Tibial artery (tissue), 4 donors: ENCODE results near the gene CMA1.
"Not testable (repeated sequence)": the region's sequence is repeated elsewhere in the genome, so short reads cannot be mapped to it uniquely, and the experiment has no call there.

Experiments used
- DNase-seq, 2 donors: peaks; one replicate each; pipeline ENCODE4 v3.0.0-alpha.2; 2019
- H3K27ac ChIP-seq, 2 donors: fragments of 200-600 bp; sonication (generic) in 1 of 2; 1 replicate in 1 of 2; 2 replicates in 1 of 2; pipeline ENCODE4 v1.5.1; 2018 to 2019; ENCODE audit warnings: mild to moderate bottlenecking in 1 of 2
- H3K27me3 ChIP-seq, 2 donors: fragments of 200-600 bp; sonication (generic) in 1 of 2; one replicate each; pipeline versions ENCODE4 v1.5.1 to v1.6.0; 2016 to 2019
- H3K36me3 ChIP-seq, 3 donors: fragments of 200-600 bp; sonication (generic) in 2 of 3; one replicate each; pipeline ENCODE4 v1.5.1; 2016 to 2019; ENCODE audit warnings: mild to moderate bottlenecking in 2 of 3
- H3K4me1 ChIP-seq, 4 donors: fragments of 200-600 bp; sonication (generic) in 2 of 4; 1 replicate in 3 of 4; 2 replicates in 1 of 4; pipeline ENCODE4 v1.5.1; 2016 to 2019
- H3K4me3 ChIP-seq, 2 donors: fragments of 200-600 bp; sonication (generic) in 1 of 2; 1 replicate in 1 of 2; 2 replicates in 1 of 2; pipeline ENCODE4 v1.5.1; 2018 to 2019; ENCODE audit warnings: mild to moderate bottlenecking in 2 of 2
- H3K9me3 ChIP-seq, 3 donors: fragments of 200-600 bp; sonication (generic) in 1 of 3; one replicate each; pipeline ENCODE4 v1.5.1; 2016 to 2019
- CTCF ChIP-seq, 2 experiments: fragments of 200-600 bp in 1 of 2; fragments of 450-650 bp in 1 of 2; IDR thresholded peaks; one replicate each; pipeline ENCODE4 v1.5.1; 2017 to 2019; ENCODE audit warnings: antibody characterized with exemption in 2 of 2, mild to moderate bottlenecking in 1 of 2, moderate library complexity in 1 of 2
- intact Hi-C: fragments of 100-400 bp; cut with DNase I; formaldehyde crosslinking; loops from one replicate; pipeline ENCODE4 v1.15.0; 2023; ENCODE audit warnings: low total_unique reads

Gene CMA1

GRCh38 chr14:24508155-24508840 lies at the start of gene CMA1:
Gene CMA1, minus strand, starts transcription at chr14:24508265. Its CDS starts 30 bp downstream, at chr14:24508235.
- Histone ChIP-seq H3K9me3 (no peaks in the 10 kb centered on the region), H3K4me3 (no peak within 1 kb of the TSS), H3K27me3 (no peaks in the 10 kb centered on the region), H3K4me1 (no peaks in the 10 kb centered on the region), H3K27ac (no peak within 1 kb of the TSS), H3K36me3 (no peaks in the 10 kb centered on the region)
- no peak for TF ChIP-seq CTCF (IDR thresholded peaks at IDR 0.05)
- no peak for DNase-seq
- intact Hi-C loops = no loop called here

GRCh38 chr14:24556756-24557155 lies 48.7 kb upstream of the CMA1 start:
- Histone ChIP-seq H3K4me1 (no peaks in the 10 kb centered on the region), H3K27me3 (no peaks in the 10 kb centered on the region), H3K27ac (no peak overlapping the region), H3K36me3 (no peaks in the 10 kb centered on the region), H3K9me3 (peaks cover 0 to 4% (median 0%) of the 10 kb centered on the region in 3 donors), H3K4me3 (no peak overlapping the region)
- TF ChIP-seq CTCF (IDR thresholded peaks at IDR 0.05) = no peak
- intact Hi-C loops = no loop called here
- DNase-seq = no peak

GRCh38 chr14:24549064-24549463 lies 41.0 kb upstream of the CMA1 start:
- H3K36me3 ChIP-seq, intact Hi-C loops, H3K27me3 ChIP-seq, DNase-seq, H3K4me3 ChIP-seq, H3K4me1 ChIP-seq, H3K27ac ChIP-seq: not testable (repeated sequence)
- H3K9me3 ChIP-seq = peaks cover 0 to 11% (median 2%) of the 10 kb centered on the region in 3 donors

- no peak for DNase-seq
- intact Hi-C loops = no loop called here
- no peak for TF ChIP-seq CTCF (IDR thresholded peaks at IDR 0.05)
These were observed 34.4 kb upstream of the CMA1 start for GRCh38 chr14:24542346-24542936.

GRCh38 chr14:24535737-24536136 lies 27.7 kb upstream of the CMA1 start:
- intact Hi-C loops = no loop called here
- DNase-seq = no peak
- Histone ChIP-seq H3K27me3 (no peaks in the 10 kb centered on the region), H3K27ac (no peak overlapping the region), H3K36me3 (no peaks in the 10 kb centered on the region), H3K4me3 (no peak overlapping the region), H3K4me1 (no peaks in the 10 kb centered on the region), H3K9me3 (no peaks in the 10 kb centered on the region)
- no peak for TF ChIP-seq CTCF (IDR thresholded peaks at IDR 0.05)

More at GRCh38 chr14:24542346-24542936, 34.4 kb upstream of the CMA1 start:
- Histone ChIP-seq H3K27me3 (no peaks in the 10 kb centered on the region), H3K9me3 (peaks cover 0 to 1% (median 0%) of the 10 kb centered on the region in 3 donors), H3K27ac (no peak overlapping the region), H3K4me3 (no peak overlapping the region), H3K4me1 (no peaks in the 10 kb centered on the region), H3K36me3 (no peaks in the 10 kb centered on the region)

- Histone ChIP-seq H3K27me3 (no peaks in the 10 kb centered on the region), H3K4me3 (no peak overlapping the region), H3K4me1 (no peaks in the 10 kb centered on the region), H3K36me3 (no peaks in the 10 kb centered on the region), H3K27ac (no peak overlapping the region), H3K9me3 (no peaks in the 10 kb centered on the region)
- intact Hi-C loops = no loop called here
- no peak for DNase-seq
- TF ChIP-seq CTCF (IDR thresholded peaks at IDR 0.05) = no peak
These were observed 26.2 kb upstream of the CMA1 start for GRCh38 chr14:24534286-24534685.

- intact Hi-C loops, H3K27me3 ChIP-seq, DNase-seq, H3K9me3 ChIP-seq, H3K4me1 ChIP-seq, H3K36me3 ChIP-seq, H3K27ac ChIP-seq, H3K4me3 ChIP-seq: not testable (repeated sequence)
These were observed 18.0 kb upstream of the CMA1 start for GRCh38 chr14:24525877-24526620.
